G401.6 (cell line): ENCODE results near the gene HS6ST1.
"Not testable (repeated sequence)": the region's sequence is repeated elsewhere in the genome, so short reads cannot be mapped to it uniquely, and the experiment has no call there.

Experiments used
- FAIRE-seq: peaks from 2 replicates; lab custom pipeline; 2012; peaks lifted over from hg19 to GRCh38; lab: Jason Lieb, UNC

Gene HS6ST1

DNA sequence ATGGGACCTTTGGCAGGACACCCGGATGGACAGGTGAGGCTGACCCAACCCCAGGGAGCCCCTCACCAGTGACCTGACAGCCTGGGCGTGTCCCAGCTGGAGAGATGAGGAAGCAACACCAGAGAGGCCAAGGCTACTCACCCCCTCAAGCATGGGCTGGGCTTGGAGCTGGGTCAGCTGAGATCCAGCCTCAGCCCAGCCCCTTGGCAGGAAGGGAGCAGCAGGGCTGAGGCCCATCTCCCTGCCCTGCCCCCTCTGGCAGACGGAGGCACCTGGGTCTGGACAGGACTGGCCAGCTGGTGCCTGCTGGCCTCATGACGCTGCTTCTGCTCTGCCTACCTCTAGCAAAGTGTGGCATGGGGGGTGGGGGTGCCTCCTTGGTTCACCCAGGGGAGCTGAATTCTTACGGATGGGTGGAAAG is 37.8 kb downstream of the HS6ST1 start:
- FAIRE-seq, result no peak

DNA sequence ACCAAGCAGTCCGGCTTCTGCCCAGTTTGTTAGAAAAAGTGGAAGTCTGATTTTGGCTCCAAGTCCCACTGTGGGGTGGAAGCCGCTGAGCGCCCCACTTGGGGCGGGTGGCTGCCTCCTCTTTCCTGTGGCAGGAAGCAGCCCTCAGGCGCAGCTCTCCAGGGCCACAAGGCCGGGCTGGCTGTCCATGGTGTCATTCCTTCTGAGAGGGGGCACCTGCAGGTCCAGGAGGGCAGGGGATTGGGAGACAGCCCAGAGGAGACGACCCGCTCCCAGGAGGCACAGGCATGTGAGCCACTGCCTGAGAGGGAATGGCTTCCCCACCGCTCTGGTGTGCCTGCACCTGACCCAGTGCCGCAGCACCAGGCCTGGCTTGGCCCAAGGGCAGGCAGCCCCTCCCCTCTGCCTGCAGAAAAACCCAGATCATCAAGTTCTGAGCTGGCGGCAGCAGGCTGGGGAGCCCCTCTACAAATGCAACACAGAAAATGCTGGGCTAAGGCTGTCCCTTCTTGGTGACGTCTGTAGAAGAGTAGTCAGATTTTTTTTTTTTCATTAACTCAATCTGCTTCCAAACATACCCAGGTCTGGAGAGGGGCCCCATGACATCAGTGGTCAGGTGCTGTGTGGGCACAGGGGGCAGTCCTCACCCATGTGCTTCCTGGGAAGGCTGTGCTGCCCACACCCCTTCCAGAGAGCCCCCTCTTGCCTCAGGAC is 38.4 kb downstream of the HS6ST1 start:
- no peak for FAIRE-seq

DNA sequence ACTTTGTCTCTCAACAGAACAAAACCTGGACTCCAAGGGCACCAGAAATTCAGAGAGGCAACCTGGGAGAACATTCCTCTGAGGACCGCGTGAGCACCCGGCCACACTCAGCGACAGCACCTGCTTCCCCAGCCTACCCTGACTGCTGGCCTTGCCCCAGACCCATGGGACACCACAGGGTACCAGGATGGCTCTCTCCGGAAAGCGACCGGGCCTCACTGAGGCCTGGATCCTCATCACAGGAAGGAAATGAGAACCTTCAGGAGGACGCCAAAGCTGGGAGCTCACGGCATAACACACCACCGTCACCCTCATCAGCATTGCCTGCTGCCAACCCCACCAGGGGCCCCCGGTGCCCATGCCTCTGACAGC is 38.9 kb downstream of the HS6ST1 start:
- no peak for FAIRE-seq

DNA sequence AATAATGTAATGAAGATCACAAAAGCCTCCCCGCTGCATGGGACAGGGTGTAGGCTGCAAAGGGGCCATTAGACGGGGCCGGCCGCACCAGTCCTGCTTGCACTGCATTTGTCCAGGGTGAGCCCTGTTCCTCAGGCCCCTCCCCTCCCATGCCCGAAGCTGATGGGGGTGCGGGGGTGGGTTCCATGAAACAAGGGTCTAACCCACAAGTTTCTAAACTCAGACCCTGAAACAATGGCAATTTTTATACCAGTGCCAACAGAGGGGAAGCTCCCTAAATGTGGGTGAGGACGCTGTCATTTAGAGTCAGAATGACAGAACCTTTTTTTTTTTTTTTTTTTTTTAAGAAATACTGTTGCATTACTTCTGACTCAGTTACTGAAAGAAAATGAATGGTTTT is 39.7 kb downstream of the HS6ST1 start:
- FAIRE-seq, result no peak

DNA sequence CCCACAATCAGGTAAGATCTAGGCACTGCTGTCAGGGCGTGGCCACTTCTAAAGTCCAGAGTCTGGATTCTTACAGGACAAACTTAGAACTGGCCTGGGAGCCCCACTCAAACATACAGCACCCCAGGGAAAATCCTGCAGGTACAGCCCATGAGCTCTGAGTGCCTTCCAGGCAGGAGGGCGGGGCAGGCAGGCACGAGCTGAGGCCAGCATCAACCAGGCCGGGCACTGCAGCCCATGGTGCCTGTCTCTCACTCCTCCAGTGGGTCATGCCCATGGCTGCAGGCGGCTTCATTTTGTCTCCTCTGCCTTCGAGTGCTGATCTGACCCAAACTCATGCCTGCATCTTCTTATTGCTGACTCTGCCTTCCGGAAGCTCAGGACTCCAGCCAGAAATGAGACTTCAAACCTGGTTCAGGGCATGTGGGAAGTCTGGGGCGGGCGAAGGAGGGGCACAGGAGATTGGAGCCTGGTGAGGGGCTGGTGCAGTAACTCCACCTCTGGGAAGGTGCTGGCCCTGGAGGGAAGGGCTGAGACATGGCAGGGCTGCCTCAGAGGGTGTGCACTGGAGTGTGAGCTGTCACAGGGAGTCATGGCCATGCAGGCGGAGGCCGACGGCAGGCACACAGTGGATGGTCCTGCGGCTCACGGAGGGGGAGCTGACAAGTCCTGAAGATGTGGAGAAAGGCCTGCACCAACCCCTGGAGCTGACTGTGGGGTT is 40.5 kb downstream of the HS6ST1 start:
- no peak for FAIRE-seq

DNA sequence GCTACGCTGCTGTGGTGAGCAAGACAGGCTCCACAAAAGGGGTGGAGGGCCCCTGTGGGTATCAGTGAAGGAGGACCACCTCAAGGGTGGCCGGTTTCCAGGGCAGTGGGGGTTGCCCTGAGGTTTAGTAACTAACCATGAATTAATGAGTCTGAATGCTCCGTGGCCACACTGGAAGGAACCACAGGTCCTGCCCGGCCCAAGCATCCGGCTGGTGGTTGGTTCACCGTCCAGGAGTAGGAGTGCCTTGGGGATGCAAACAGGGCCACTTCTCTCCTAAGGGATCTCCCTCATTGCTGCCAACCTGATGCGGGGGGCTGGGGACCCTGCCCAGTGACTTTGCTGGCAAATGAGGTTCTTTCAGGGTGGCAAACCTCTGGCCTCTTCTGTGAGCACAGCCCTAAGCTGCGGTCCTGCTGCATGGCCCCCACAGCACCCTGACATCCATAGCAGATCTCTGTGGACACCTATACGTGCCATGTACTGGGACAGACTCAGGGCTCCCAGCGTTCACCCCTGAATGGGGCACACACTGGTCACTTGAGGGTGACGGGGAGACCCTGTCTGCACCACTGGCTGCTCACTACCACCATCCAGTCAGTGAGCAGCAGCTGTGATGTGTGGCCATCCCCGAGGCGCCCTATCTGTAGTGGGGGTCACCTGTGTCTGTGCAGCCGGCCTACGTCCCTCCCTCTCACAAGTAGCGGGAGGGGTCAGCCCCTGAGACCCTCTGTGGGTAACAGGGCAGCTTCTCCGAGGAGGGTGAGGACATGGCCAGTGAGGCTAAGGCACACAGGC is 41.6 kb downstream of the HS6ST1 start:
- no peak for FAIRE-seq

DNA sequence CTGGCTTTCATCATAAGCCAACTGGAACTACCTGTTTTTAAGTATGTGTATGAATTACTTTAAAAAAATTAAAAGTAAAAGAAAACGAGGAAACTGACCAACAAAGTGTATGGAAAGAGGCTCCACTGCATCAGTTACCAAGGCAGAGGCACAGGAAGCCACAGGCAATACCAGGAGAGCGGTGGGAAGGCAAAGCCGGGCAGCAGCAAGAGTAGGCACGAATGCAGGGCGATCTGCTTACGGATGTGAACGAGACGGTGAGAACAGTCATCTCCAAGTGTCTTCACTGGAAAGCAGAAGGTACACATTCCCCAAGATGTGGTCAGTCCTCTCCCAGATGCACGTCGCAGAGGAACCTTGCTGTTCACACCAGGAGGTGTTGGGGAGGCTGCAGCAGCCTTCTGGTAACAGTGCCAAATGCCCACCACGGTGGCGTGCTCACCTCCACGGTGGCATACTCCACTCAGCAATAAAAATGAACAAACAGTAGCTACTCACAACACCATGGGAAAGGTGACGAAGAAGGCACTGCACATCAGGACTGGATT is 43.1 kb downstream of the HS6ST1 start:
- no peak for FAIRE-seq

DNA sequence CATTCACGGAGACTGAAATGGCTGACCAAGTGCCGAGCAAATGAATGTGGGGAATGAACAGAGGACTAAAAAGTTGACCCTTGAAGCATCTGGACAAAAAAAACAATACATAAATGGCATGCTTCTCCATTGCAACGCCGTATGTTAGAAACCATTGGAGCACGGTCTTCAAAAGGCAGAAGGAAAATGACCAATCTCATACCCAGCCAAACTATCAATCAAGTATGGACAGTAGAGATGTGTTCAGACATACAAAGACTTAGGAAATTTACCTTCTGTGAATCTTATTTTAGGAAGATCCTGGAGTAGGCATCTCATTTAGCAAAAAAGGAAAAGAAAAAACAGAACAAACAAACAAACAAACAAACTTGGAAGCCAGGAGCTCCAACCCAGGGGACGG is 44.5 kb downstream of the HS6ST1 start:
- FAIRE-seq, result no peak

DNA sequence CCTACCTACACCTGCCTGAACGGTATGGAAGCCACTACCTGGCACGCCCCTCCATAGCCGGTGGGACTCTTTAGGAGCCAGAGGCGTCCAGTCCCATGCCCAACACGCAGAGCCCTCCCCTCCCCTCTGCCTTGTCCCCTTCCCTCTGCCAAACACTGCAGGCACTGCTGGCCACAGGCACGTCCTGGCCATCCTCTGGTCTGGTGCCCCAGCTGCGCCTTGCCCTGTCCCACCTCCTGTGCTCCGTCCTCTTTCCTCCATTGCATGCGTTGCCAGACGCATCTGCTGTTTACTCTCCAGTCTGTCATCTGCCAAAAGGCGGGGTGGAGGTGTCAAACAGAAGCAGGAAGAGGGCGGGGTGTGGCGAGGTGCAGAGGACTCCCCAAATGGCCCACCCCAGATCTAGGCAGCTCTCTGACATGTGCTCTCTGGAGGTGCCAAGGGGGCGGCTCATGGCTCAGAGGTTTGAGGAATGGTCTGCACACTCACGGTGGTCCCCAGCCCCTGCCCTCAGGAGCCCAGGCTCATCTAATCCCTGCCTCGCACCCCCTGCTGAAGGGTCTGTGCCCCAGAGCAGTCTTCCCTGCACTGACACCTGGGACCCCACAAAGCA is 45.1 kb downstream of the HS6ST1 start:
- FAIRE-seq, result no peak

DNA sequence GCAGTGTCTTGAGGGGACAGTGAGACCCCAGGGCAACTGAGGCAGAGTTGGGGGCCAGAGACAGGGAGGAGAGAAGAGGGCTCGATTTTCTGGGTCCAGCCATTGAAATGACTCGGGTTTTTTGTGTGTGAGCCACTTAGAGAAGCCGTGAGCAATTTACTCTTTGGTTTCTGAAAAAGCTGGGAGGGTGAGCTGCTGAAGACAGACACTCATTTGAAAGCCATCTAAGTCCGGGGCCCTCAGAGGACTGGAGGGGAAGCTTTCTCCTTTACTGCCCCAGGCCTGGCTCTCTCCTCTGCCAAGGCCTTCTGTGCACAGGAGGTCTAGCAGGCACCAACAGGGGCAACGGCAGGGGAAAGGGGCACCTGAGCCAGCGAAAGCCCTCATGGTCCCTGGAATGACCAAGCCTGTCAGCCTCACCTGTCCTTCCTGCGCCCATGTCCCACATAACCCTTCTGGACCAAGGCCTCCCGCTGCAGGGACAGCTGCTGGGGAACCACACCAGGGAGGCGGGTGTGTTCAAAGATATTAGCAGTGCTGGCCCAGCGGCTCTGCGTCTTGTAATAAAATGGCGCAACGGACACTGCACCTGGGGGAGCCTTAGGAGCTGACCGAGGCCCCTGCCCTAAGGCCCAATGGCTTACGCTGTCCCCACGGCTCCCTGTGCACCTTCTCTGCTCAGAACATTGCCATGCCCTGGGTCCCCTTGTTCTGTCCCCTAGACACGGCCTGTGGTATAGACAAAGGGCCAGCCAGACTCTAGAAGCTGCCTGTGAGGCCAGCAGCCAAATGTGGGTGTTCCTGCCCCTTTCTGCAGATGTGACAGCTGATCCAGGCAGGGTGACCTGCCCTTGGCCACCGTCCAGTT is 45.8 kb downstream of the HS6ST1 start:
- FAIRE-seq, result no peak

DNA sequence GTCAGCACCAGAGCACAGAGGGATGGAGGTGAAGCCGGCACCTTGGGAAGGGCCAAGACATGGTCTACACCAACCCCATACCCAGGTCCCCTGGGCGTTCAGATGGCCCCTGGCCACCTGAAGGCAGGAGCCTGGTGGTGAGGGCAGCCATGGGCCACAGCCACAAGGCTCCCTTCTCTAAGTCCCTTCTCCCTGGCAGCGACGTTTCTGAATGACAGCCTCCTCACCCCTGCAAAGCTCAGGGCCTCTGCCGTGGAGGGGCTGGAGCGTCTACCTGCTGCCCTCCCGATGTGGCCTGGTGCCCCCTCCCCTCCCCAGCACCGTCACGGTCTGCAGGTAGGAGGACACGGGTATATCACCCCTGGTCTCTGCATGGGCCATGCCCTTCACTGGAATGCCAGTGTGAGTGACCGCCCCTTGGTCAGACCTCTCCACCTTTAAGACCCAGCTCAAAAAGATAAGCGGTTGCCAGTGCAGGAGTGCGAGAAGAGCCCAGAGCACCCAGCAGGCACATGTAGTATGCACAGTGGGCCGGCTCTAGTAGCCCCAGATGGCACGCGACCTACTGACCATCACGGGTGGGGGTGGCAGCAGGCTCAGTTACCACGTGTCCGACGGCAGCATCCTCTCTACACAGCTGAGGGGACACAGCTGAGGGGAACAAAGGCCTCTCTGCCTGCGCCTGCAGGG is 46.6 kb downstream of the HS6ST1 start:
- no peak for FAIRE-seq

DNA sequence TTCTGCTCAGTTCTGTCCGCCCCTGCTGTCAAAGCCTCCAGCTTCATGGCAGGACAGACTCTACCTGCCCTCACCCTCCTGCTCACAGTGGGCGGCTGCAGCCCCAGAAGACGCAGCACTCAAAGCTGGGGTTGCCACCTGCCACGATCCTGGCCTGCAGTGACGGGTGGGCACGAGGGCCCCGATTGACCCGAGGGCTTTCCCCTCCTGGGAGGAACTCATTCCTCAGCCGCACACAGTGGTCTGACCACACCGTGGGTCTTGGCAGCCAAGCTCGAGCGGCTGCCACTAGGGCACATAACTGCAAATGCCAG is 47.1 kb downstream of the HS6ST1 start:
- FAIRE-seq, result no peak

DNA sequence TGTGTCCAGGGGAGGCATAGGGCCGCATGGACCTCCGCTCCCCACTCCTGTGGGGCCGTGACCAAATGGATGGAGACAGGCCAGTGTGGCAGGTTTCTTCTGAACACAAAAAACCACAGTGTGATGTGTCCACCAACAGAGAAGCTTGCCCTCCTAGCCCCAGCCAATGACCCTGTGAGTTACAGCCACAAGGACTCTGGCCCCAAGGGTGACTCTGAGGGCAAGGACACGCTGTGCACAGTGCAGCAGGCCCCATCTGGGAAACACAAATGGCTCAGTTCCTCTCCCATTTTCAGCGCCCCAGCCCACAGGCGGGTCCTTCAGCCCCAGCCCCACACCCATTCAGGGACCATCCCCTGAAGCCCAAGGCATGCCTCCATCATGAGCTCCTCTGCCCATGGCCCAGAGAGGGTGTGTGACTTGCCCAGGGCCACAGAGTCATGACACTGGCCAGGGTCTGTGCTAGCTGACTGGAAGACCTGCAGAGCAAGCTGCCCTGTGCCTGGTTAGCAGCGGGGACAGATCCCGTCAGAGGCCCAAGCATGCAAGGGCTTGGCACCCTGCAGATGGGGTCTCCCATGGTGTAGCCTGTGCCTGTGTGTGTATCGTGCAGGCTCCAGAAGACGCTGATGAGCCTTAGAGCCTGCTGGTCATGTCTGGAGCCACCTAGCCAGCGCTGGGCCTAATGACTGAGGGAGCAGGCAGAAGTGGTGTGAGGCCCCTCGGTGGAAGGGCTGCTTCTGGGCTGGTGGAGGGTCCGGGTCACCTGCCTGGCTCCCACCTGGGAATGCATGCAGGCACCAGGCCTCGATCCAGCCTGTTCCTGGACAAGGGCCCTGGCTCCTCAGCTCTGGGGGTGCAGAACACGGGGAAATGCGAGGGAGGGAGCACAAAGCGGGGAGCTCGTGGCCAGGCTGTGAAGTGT is 47.7 kb downstream of the HS6ST1 start:
- no peak for FAIRE-seq

DNA sequence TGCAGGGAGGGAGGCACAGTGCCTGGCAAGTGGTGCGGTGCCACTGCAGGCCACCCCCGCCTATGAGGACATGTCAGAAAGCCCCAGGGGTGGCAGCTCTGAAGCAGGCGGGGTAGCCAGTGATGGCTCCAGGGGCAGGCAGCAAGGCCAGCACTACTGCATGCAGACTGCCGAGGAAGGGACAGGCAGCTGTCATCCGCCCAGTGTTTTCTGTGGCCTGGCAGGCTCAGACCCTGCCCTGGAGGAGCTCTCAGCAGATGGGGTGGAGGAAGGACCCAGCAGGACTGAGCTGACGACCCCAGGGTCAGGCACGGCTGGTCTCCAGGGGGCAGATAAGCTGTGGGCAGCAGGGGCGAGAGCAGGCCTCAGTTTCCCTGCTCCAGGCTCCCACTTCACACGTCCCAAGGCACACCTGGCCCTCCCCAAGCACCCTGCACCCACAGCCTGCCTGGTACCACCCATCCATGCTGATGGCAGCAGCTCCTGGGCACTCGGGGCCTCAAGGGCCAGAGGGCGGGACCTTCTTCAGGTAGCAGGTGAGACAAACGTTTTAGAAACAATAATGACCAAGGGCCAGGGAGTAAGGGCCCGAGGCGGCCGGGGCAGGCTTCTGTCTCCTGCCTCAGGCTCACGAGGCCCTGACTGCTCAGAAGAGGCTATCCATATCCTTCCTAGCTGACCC is 48.5 kb downstream of the HS6ST1 start:
- FAIRE-seq, result no peak

DNA sequence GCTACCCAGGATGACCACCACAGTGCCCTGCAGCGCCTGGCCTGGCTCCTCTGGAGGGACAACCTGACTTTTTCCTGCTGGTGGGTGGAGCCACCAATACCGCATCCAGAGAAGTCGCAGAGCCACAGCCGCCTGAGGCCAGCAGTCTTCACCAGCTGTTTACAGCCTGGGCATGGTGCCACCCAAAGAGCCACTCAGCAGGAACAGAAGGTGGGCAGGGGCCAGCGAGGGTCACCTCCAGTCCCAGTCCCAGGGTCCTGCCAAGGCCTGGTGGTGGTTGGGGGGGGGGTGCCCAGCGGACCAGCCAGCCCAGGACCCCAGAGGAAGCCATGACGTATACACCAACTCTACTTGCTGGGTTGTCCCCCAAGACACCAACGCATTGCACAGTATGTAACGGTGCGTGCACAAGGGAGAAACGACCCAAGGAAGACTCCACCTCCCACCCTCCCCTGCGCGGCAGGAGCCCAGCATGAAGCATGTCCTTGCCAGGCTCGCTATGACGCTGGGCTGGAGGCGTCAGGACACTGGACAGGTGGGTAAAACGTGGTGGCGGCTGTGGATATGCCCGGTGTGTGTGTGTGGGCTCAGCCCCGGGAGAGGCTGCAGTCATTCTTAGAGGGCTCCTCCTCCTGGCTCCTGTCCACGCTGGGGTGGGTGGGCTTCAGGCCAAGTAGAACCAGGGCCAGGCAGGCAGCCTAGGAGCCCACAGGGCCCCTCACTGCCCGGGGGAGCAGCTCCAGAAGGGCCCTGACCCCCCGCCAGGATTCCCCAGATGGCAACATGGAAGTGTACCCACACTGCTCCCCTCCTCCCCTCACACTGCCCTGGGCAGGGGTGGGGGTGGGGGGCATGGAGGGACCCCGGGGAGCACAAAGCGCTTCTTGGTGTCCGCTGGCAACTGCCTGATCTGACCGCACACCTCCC is 49.3 kb downstream of the HS6ST1 start:
- no peak for FAIRE-seq

DNA sequence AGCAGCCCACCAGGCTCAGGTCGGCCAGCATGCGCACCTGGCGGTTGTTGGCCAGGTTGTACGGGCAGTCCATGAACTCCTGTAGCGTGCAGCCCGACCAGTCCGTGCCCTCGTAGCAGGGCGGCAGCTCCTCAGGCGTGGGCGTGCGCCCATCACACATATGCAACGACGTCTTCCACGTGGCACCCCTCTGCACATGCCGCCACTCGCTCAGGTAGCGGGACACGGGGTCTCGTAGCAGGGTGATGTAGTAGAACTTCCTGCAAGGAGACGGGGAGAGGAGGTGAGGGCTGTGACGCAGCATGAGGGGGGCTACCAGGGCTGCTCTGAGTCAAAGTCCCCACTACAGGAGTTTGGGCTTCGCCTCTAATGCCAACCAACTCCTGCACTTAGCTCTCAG is 50.1 kb downstream of the HS6ST1 start:
- not testable (repeated sequence) for FAIRE-seq

DNA sequence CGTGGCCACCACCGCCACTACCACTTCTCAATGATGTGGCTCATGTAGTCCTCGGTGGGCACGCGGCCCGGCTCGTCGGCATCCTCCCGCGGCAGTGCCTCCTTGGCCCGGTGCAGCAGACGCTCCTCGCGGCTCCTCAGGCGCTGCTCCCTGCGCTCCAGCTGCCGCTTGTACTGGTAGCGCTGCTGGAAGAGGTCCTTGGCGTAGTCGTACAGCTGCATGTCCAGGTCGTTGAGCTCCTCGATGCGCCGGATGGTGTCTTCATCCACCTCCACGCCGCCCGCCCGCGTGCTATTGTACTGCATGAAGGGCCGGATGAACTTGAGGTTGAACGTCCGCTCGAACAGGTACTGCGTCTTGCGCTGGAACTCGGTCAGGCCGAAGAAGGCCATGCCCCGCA is 50.5 kb downstream of the HS6ST1 start:
- not testable (repeated sequence) for FAIRE-seq

DNA sequence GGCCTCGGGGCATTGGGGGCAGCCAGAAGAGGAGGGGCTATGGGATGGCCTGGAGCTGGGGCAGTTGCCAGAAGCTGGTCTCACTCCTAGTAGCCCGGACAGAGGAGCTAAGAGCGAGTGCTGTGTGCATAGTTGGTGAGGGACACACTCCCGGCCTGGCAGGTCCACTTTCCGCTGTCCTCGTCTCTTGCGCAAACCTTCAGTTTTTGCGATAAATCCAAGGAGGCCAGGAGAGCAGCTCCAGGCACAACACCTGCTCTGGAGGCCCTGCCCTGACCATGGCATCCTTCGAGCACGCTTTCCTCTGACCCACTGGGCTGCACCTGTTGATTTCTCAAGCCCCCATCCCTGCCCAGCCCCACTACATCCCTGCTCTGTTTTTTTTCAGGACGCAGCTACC is 51.0 kb downstream of the HS6ST1 start:
- FAIRE-seq, result not testable (repeated sequence)
